ENCODE results near the gene RDH8.

DNA sequence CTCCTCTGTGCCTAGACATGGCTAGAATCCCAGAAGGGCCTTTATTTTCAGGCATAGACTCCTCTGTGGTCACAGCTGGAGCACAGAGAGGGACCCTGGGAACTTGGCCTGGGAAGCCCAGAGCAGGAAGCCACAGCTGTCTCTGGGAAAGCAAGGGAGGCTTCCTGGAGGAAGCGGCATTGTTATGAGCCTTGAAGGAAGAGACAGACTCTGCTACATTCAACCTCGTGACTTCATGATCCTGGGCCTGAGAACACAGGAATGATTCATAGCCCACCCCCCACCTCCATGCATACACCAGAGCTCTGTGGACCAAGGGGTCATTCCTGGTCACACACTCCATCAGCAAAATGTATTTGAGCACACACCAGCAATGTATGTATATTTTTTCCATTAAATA is 8.6 kb downstream of the RDH8 start:
- TF ChIP-seq, protein P1, sequence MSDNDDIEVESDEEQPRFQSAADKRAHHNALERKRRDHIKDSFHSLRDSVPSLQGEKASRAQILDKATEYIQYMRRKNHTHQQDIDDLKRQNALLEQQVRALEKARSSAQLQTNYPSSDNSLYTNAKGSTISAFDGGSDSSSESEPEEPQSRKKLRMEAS (IDR thresholded peaks at IDR 0.05; ENCODE audit: low read depth): no peak
- TF ChIP-seq USF1 (IDR thresholded peaks at IDR 0.05; ENCODE audit: borderline replicate concordance, low read depth): no peak
- TF ChIP-seq EP300 (IDR thresholded peaks at IDR 0.05; ENCODE audit: borderline replicate concordance in 1 of 2, low read depth in 1 of 2, low read length in 1 of 2): no peak
- TF ChIP-seq TEAD4 (IDR thresholded peaks at IDR 0.05; ENCODE audit: borderline replicate concordance, insufficient read depth): no peak
- TF ChIP-seq POLR2AphosphoS5 (IDR thresholded peaks at IDR 0.05; ENCODE audit: low read depth, low read length): no peak
- TF ChIP-seq, protein P2, sequence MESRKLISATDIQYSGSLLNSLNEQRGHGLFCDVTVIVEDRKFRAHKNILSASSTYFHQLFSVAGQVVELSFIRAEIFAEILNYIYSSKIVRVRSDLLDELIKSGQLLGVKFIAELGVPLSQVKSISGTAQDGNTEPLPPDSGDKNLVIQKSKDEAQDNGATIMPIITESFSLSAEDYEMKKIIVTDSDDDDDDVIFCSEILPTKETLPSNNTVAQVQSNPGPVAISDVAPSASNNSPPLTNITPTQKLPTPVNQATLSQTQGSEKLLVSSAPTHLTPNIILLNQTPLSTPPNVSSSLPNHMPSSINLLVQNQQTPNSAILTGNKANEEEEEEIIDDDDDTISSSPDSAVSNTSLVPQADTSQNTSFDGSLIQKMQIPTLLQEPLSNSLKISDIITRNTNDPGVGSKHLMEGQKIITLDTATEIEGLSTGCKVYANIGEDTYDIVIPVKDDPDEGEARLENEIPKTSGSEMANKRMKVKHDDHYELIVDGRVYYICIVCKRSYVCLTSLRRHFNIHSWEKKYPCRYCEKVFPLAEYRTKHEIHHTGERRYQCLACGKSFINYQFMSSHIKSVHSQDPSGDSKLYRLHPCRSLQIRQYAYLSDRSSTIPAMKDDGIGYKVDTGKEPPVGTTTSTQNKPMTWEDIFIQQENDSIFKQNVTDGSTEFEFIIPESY (IDR thresholded peaks at IDR 0.05; ENCODE audit: borderline replicate concordance, low read depth): no peak
- TF ChIP-seq CTCF (IDR thresholded peaks at IDR 0.05): no peak

All from SK-N-SH (cell line).